ENCODE measurements around the gene ARHGAP25.

The ARHGAP25 gene

DNA sequence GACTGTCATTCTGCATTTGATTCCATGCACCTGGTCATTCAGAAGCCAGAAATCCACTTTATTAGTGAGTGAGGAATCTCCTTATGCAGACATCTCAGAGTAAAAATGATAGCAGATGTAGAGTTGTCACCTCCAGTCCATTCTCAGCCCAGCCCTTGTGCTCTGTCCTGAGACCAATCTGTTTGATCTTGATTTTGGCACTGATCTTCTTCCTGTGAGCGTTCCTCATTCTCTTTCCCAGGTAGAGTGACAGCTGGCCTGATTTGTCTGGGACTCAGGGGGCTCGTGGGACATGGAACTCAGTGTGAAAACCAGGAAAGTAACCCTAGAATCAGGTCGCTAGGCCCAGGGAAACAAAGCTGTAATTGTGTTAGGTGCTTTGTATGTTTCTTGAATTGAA lies 8.9 kb downstream of the ARHGAP25 start:
- DNase-seq = no peak

DNA sequence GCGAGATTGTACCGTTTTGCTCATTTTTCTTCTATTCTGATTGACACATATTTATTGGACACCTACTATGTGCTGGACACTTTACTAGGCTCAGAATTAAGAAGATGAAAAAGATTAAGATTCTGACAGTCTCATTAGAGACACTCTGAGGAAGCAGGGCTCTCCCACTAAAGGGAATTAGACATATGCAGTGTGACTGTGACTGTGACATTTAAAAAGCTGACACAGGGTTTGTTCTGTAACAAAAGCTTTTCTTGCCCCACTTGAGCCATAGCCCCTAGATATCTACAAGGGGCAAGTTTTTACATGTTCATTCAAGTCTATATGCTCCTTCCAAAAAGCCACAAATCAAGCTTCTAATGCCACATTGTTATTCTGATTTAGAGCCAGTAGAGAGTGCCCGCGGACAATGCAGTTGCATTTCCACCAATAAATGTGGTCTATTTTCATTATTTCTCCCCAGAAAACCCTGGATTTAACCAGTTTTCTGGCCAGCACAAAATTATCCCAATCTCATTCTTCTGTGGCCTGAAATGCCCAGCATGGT lies 9.8 kb downstream of the ARHGAP25 start:
- DNase-seq = peak; percentile 74

DNA sequence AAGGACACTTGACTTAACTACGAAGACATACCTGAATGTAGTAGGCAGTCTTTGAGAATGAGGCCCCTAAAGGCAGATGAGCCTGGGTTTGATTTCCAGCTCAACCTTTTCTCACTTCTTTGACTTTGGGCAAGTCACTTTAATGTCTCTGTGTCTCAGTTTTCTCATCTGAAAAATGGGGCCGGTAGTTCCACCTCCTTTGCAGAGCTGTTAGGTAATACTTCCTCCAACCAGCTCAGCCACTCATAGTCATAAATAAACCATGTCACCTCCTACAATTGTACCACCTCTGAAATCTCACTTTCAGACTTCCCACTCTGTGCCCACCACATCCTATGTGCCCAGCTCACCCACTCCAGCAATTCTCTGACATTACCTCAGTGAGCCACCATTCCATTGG lies 10.4 kb downstream of the ARHGAP25 start:
- DNase-seq = peak; percentile 69

DNA sequence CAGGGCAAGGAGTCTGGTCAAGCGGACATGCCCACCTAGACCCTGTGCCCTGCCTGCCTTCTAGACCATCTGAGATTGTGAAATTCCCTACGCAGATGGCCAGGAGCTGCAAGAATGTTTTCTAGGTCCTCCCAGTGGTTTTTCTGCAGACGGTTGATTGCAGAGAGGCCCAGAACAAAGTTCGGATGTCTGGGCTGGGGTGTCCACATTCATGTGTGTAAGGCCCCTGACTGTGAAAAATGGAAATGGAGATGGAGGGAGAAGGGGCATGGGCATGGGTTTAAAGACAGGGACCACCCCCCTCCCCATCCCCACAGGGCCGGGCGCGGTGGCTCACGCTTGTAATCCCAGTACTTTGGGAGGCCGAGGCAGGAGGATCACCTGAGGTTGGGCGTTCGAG lies 11.8 kb downstream of the ARHGAP25 start:
- DNase-seq = no peak

DNA sequence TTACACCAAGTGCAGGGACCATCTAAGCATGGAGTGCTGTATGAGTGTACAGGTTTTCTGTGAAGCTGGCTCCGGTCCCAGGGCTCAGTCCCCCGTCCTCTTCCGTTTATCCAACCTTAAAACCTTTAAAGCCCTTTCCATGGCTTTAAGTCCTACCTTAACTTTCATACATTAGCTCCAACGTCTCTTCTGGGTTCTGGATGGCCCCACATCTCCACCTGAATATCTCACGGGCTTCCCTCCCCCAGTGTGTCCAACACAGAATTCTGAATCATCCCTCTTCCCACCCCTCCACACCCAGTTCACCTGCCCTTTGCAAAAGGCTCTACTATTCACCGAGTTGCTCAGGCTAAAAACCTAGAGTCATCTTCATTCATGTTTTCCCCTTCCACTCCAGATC lies 12.8 kb downstream of the ARHGAP25 start:
- DNase-seq = no peak

DNA sequence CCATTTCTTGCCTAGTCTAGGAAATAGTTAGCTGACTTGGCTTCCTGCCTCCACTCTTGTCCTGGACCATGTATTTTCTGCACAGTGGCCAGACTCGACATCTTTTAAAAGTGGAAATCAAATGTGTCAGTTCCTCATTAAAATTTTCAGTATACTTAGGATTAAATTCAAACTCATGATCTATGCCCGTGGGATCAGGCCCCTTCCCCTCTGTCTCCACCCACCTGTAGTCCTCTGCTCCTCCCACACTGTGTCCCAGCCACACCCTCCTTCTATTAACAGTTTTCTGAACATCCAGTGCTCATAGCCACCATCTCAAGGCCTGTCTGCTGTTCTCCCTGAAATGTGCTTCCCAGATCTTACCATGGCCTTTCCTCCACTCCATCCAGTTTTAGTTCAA lies 13.3 kb downstream of the ARHGAP25 start:
- no peak for DNase-seq

DNA sequence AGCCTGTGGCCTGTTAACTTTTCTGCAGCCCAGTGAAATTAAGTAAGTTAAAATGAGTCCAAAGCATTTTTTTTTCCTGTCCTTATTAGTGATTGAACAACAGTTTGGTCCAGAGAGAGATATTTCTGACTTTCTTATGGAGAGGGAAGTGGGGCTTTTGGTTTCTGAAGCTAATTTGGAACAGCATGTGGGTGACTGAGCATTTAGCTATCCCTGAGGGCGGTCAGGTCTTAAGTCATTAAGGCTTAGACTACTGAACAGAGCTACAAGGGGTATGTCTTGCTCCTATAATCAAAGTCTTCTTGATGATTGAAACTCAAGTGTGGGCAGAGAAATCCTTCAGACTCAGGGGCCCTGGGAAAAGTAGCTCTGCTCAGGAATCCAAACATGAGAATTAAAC lies 14.0 kb downstream of the ARHGAP25 start:
- peak; percentile 81 for DNase-seq

DNA sequence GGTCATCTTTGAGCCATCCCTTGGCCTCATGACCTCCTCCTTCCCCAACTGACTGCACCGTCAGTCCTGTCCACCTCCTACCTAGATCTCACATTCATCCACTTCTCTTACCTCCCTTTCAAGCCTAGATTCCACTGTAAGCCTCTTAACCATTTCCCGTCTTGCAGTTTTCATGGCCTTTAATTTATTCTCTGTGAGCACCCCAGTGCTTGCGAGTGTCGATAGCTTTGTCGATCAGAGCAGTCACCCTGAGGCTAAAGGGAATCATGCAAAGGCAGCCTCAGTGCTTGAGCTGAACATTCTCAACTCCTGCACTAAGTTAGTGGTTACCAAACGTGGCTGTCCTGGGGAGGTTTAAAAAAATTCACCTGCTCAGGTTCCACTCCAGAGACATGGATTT lies 14.7 kb downstream of the ARHGAP25 start:
- no peak for DNase-seq

DNA sequence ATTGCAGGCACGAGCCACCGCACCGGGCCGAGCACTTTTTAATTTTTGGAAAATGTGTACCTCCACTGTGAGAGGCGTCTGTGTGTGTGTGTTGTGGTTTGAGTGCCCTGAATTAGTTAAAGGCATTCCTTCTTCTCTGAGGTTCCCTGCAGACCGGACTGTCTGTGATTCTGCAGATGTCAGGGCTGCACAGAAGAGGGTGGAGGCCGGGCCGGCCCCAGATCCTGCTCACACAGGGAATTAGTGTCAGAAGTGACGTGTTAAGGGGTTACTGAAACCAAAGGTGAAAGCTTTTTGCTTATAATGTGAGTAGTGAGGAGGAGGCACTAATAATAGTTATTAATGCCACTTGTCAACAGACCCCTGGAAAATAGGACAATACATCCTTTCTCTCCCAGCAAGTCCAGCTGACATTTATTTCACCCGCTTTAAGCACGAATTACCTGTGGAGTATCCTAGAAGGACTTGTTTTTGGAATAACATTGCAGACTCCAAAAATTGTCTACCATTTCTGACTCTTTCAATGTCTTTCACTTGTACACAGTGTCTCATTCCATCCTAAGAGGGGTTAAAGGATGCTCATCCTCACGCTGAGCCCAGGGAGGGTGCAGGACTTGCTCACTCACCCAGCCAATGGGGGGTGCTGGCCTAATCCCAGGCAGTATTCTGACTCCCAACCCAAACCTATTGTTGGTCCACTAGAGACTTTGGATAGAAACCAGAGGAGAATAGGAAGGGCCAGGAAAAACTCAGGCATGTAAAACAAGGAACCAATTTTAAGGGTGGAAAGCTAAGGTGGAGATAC lies 16.2 kb downstream of the ARHGAP25 start:
- no peak for DNase-seq

DNA sequence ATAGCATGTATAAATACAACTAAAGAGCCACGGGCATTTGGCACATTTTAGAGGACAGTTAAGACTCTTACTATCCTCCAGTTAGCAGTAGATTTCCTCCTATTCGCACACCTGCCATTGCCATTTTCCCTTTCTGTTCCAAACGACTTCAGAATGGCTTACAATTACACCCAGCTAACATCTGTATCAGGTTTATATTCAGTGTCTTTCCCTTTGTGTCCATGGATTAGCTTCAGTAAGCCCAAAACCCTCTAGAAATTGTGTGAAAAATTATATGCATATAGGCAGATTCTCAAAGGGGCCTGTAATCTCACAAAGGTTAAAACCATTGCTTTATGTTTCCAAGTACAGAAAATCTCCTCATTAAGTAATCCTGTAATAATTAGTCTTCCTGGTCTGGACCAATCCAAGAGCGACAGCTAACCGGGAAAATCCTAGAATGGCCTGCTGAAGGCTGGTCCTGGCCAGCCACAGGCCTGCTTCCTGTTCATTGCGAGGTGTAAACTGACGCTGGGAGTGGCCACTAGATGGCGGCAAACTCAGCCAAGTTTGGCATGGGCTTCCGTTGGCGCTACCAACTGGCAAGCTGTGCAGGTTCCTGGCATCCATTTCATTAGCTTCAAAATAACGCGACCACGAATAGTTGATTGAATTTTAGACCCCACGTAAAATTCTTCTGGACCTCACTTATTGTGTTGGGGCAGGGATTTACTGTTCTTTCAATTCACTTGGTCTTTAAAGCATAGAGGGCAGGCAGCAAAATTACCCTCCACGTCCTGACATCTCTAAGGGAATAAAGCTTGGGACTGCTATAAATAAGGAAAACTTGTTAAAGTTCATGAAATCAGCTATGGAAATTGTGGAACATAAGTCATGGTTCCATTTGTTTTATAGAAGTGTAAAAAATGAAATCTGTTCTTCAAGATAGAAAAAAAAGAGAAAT lies 17.1 kb downstream of the ARHGAP25 start:
- DNase-seq = peak; percentile 92

DNA sequence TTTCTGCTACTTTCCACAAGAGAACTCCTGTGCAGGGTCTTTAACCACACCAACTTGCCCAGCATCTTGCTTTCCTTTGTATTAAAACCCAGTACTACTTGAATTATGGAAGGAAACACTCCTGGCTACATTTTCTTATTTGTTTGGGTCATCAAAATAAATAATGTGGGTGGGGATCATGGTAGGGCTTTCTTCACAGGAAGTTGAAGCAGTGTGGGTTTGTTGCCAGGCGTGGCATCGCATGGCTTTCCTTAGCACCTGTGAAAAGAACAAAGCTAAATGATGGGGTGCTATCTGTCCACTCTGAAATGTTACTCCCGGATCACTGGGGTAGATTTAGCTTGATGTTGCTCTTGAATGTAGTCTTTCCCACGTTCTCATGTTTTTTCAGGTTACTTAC lies 18.7 kb downstream of the ARHGAP25 start:
- DNase-seq = no peak

DNA sequence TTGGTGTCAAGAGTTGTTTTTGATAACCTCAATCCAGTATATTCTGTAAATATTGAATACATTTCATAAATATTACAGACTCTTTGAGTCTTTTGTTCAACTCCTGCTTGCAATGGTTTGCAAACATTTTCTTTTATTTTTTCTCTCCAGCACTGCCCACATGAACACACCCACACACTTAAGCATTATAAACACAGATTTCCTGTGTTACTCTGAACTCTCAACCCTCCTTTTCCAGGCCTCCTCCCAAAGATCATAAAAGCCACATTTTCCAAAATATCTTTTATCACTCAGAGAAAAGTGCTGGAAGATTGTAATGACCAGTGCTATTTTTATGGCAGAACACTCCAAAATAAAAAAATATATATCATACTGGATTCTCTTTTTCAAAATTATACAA lies 20.5 kb downstream of the ARHGAP25 start:
- DNase-seq = no peak

DNA sequence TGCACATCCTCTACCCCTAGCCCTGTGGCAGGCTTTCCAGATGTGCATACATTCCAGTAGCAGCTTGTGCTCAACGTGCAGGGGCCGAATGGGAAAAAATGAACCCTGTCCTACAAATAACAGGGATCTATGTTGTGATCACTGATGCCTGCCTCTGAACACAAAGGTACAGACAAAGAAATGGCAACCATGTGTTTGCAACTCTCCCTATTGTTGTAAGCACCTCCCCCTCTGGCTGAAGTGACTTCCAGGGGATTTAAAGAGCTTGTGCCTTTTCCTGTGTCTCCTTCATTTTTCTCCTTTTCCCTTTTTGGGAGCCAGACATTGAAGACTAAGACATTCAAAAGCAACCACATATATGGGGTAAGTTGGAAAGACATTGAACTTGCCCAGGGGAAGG lies 21.6 kb downstream of the ARHGAP25 start:
- DNase-seq = no peak

DNA sequence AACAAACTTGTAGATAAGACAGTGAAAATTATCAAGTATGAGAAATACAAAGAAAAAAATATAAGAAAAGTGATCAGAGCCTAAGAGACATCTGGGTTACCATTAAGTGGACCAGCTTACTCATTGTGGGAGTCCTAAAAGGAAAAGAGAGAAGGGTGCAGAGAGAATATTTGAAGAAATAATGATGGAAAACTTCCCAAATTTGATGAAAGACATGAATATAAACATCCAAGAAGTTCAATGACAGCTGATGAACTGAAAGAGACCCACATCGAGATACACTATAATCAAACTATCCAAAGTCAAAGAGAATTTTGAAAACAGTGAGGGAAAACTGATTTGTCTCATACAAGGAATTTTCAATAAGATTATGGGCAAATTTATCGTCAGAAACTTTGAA lies 22.5 kb downstream of the ARHGAP25 start:
- DNase-seq = no peak

DNA sequence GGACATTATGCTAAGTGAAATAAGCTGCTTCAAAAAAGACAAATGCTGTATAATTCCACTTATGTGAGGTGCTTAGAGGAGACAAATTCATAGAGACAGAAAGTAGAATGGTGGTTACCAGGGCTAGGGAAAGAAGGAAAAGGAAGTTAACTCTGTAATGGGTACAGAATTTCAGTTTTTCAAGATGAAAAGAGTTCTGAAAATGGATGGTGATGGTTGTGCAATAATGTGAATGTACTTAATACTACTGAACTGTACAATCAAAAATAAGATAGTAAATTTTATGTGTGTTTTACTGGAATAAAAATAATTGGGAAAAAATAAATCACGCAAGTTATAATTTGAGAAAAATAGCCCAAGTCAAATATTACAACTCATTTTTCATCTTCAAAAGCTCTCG lies 27.5 kb downstream of the ARHGAP25 start:
- DNase-seq = peak; percentile 47

DNA sequence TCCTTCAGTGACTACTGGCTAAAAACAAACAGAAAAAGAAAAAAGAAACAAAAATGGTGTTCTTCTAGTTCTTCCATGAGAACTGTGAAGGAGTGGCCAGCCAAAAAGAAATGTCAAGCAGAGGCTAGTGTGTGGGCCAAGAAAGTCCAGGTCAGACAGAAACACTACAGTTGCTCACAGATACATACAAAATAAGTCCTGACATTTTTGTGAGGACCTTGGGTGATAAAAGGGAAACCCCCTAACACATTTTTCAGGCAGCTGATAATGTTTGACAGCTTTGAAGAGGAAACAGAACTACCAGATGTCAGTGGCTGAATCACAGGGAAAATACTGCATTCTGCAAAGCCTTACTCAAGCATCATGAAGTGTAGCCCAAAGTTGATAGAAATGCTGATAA lies 28.1 kb downstream of the ARHGAP25 start:
- peak; percentile 92 for DNase-seq

DNA sequence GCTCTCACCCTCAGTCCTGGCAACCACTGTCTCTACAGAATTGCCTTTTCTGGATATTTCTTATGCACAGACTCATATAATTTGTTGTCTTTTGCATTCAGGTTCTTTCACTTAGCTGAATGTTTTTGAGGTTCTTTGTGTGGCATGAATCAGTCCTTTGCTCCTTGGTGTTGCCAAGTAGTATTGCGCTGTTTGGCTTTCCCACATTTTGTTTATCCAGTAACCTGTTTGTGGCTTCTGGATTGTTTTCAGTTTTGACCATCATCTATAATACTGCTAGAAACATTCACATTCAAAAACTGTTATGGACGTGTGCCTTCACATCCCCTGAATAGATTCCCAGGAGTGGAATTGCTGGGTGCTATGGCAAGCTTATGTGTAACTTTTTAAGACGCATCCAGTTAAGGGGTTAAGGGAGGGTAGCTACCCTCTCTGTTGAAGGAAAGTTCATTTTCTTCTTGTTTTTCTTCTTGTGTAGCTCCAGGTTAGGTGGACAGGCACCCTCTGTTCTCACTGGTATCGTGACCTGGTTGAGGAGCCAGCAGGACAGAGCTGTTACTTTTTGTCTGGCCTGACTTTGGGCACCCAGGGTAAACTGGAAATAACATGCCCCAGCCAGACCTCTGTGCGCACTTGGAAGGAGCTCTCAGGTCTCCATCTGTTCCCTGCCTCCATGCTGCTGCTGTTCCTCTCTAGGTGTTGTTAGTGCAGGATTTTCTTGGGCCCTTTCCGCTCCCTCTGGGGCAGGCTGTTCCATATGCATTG lies 29.6 kb downstream of the ARHGAP25 start:
- DNase-seq = no peak

DNA sequence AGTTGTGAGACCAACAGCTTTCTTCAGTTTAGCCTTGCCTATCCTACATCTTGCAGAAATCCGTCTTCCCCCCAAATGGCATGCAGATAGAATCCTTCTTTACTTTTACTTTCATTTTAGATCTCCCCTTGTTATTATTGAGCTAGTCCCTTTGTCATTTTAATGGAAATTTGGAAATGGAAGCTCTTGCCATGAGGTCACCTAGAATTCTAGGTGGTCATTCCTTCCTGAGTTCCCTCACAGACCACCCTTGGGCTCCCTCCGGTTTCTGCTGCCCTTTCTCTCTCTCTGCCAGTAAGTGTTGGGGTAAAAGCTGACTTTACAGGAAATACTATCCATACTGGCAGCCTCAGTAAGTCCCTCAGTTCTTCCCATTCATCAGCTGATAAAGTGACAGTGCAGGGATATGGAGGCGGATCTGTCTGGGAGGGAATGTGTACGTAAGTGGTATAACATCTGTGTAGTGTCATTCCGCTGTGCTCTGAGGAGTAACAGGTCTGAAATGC lies 30.2 kb downstream of the ARHGAP25 start:
- DNase-seq = peak; percentile 47

DNA sequence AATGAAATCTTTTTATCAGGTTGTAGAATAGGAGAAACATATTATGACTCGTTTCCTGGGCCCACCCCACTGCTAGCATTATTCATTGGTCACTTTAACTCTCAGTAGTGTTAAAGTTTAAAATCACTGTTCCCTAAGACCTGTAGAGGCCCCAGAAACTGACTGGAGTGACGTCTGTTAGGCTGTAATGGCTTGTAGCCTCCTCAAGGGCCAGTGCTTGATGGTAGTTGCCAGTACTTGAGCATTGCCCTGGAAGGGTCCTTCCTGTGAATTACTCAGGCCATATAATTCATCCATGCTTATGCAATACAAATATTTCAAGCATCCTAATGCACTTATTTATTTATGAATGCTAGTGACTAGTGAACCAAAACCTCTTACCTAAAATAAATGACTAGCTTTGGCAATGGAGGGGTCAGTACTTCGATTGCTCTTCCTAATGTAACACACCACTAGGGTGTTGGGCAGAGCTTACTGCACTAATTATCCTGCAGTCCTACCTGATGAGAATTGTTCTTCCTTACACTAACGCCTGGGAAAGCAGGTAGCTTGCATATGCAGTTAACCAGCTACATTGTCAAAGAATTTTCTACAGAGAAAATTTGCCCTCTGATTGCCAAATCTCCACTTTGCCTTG lies 31.2 kb downstream of the ARHGAP25 start:
- no peak for DNase-seq

DNA sequence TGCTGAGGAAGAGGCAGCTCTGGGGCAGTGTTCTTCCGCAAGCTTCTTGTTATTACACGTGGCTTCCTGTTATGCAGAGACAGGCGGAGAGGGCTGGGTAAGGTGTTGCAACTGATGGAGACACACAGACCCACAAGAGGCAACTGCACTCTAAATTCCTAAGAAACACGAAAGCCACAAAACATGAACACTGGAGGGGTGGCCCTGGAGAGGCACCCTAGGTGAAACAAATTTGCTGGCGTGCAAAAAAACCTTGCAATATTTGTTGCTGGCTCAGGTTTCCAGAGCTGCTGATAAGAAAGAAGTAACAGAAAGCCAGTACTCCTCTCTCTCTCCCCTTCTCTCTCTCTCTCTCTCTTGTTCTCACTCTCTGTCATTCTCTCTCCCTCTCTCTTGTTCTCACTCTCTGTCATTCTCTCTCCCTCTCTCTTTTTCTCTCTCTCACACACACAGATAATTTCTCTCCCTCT lies 31.8 kb downstream of the ARHGAP25 start:
- DNase-seq = peak; percentile 93

DNA sequence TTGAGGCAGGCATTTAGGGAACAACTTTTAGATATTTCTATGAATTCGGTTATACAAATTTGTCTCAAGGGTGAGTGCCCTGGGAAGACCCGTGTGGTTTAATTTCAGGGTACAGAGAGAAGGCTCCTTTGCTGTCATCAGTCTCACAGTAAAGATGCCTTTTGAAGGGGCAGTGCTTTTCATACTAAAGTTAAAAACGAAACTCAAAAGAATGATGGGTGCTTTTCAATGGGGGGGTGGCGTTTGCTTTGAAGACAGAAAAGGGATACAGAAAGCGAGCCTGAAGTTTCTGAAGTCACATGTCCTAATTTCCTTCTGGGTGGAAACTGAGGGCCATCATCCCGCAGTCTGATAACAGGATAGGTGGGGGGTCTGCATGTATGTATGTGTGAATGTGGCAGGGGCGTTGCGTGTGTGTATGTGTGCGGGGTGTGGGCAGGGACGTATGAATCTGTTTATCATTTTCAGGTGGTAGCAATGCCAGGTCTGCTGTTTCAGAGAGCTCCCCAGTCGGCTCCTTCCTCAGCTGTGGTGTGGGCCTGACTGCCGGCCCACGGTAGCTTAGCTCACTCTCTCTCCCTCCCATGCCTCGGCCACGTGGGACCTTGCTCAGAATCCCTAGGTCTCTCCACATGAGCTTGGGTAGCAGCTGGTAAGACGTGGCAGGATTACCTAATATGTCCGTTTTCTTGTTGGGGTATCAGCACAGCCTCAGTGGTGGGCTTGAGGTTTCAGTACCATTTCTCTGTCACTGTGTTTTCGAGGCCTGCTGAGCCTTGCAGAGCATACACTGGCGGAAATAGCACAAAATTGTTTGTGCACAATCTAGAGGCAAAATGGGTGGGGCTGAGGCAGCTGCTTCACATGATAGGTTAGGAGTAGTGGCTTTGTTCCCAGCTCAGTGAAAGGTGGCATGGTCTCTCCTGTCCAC lies 32.7 kb downstream of the ARHGAP25 start:
- peak; percentile 53 for DNase-seq
